OCI-LY1 (cell line): ENCODE measurements around the gene MAP3K20.

Source experiments
- H2AFZ ChIP-seq: fragments of 200-600 bp; sonication (generic), shearing (Covaris generic); 2 replicates; pipeline ENCODE4 v1.6.0; 2014; ENCODE audit warnings: antibody characterized with exemption, mild to moderate bottlenecking, low read length
- H3F3A ChIP-seq: fragments of 200-600 bp; sonication (generic), shearing (Covaris generic); 2 replicates; pipeline ENCODE4 v1.6.0; 2014; ENCODE audit warnings: mild to moderate bottlenecking, antibody characterized with exemption, low read length, moderate library complexity; ENCODE audit not compliant: insufficient read depth
- H3K27ac ChIP-seq: fragments of 200-600 bp; sonication (generic); 2 replicates; pipeline ENCODE4 v1.5.1; 2014; ENCODE audit warnings: low read length, mixed run types, mild to moderate bottlenecking, low read depth; ENCODE audit not compliant: poor library complexity, severe bottlenecking
- H3K27me3 ChIP-seq: fragments of 200-600 bp; sonication (generic); 2 replicates; pipeline ENCODE4 v1.6.0; 2014; ENCODE audit warnings: antibody characterized with exemption, mild to moderate bottlenecking, low read length, moderate library complexity; ENCODE audit not compliant: insufficient read depth
- H3K36me3 ChIP-seq: fragments of 200-600 bp; sonication (generic); 2 replicates; pipeline ENCODE4 v1.6.1; 2014; ENCODE audit warnings: mild to moderate bottlenecking, antibody characterized with exemption, low read length, moderate library complexity, mixed read lengths; ENCODE audit not compliant: insufficient read depth
- H3K4me1 ChIP-seq: fragments of 200-600 bp; sonication (generic); 2 replicates; pipeline ENCODE4 v1.5.1; 2014; ENCODE audit warnings: mild to moderate bottlenecking, low read length, moderate library complexity; ENCODE audit not compliant: insufficient read depth, severe bottlenecking
- H3K4me2 ChIP-seq: fragments of 200-600 bp; sonication (generic), shearing (Covaris generic); 2 replicates; pipeline ENCODE4 v1.6.1; 2014; ENCODE audit warnings: low read length
- H3K4me3 ChIP-seq: fragments of 200-600 bp; sonication (generic); 2 replicates; pipeline ENCODE4 v1.5.1; 2014; ENCODE audit warnings: low read length, low read depth, mild to moderate bottlenecking, mixed read lengths; ENCODE audit not compliant: poor library complexity, severe bottlenecking
- H3K79me2 ChIP-seq: fragments of 200-600 bp; shearing (Covaris generic); 2 replicates; pipeline ENCODE4 v1.6.1; 2016; ENCODE audit warnings: mixed run types, low read length, mixed read lengths; ENCODE audit not compliant: insufficient read depth
- H3K9ac ChIP-seq: fragments of 200-600 bp; sonication (generic), shearing (Covaris generic); 2 replicates; pipeline ENCODE4 v1.6.1; 2014; ENCODE audit warnings: mild to moderate bottlenecking, low read length, mixed read lengths
- H3K9me2 ChIP-seq: fragments of 200-600 bp; sonication (generic), shearing (Covaris generic); 2 replicates; pipeline ENCODE4 v1.6.1; 2014; ENCODE audit warnings: low read depth, mild to moderate bottlenecking, low read length, mixed read lengths
- H3K9me3 ChIP-seq: fragments of 200-600 bp; shearing (Covaris generic); 2 replicates; pipeline ENCODE4 v1.6.1; 2014; ENCODE audit warnings: low read length, mixed read lengths
- H4K20me1 ChIP-seq: fragments of 200-600 bp; sonication (generic), shearing (Covaris generic); 2 replicates; pipeline ENCODE4 v1.6.0; 2016; ENCODE audit warnings: mild to moderate bottlenecking, low read length; ENCODE audit not compliant: insufficient read depth
- EZH2 ChIP-seq: fragments of 200-600 bp; sonication (generic), shearing (Covaris generic); IDR thresholded peaks from 2 replicates; pipeline ENCODE4 v1.8.0; 2017; ENCODE audit warnings: borderline replicate concordance, mixed run types, mild to moderate bottlenecking, antibody characterized with exemption, low read length, moderate library complexity, mixed read lengths
- TF ChIP-seq, protein P1 (sequence below): fragments of 200-600 bp; sonication (generic), shearing (Covaris generic); IDR thresholded peaks from 2 replicates; pipeline ENCODE4 v1.5.1; 2017; ENCODE audit warnings: mild to moderate bottlenecking, antibody characterized with exemption, low read length, moderate library complexity, mixed read lengths

The MAP3K20 gene

DNA sequence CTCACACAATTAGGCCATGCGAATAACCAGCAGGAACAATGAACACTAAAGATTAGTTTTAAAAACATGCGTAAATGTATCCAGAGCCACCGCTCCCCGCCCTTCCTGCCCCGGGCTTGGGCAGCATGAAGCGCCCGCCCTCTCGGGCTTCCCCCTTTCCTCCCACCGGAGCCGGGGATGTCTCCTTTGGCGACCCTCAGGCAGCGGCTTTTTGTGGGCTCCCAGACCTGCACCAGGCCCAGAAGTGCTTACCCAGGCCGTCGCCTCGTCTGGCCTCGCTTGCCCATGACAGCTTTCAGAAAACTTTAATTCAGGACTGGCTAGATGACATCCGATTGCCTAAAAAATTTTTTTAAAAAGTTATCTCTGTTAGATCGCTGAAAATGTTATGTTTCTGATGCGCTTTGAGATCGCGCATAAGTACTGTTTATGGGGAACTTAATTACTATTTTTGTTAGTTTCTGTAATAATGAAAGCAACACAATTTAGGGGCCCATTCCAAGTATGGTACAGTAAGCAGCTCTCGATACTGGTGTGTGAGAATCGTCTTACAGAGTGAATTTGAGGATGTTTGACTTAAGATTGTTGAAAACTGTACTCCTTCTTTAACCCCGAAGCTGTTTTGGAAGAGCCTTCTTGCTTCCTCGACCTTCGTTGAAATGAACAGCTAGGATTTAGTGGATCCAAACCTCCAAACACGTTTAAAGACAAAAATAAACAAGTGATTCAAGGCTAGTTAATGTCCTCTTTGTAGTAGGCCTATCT is 1.1 kb downstream of the MAP3K20 start:
- Histone ChIP-seq H3K27ac (no peak overlapping the region), H3F3A (no peaks in the 10 kb centered on the region), H3K9me2 (no peaks in the 10 kb centered on the region), H4K20me1 (no peaks in the 10 kb centered on the region), H3K4me1 (peaks cover 6% of the 10 kb centered on the region), H3K4me3 (peak overlapping the region; percentile 54), H2AFZ (no peak overlapping the region), H3K27me3 (no peaks in the 10 kb centered on the region), H3K36me3 (no peaks in the 10 kb centered on the region), H3K4me2 (peak overlapping the region; percentile 60), H3K9ac (no peak overlapping the region; the same call in 1 of the 2 replicates), H3K79me2 (no peaks in the 10 kb centered on the region), H3K9me3 (no peaks in the 10 kb centered on the region)
- TF ChIP-seq, protein P1, sequence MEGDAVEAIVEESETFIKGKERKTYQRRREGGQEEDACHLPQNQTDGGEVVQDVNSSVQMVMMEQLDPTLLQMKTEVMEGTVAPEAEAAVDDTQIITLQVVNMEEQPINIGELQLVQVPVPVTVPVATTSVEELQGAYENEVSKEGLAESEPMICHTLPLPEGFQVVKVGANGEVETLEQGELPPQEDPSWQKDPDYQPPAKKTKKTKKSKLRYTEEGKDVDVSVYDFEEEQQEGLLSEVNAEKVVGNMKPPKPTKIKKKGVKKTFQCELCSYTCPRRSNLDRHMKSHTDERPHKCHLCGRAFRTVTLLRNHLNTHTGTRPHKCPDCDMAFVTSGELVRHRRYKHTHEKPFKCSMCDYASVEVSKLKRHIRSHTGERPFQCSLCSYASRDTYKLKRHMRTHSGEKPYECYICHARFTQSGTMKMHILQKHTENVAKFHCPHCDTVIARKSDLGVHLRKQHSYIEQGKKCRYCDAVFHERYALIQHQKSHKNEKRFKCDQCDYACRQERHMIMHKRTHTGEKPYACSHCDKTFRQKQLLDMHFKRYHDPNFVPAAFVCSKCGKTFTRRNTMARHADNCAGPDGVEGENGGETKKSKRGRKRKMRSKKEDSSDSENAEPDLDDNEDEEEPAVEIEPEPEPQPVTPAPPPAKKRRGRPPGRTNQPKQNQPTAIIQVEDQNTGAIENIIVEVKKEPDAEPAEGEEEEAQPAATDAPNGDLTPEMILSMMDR = no peak
- no peak for TF ChIP-seq EZH2

DNA sequence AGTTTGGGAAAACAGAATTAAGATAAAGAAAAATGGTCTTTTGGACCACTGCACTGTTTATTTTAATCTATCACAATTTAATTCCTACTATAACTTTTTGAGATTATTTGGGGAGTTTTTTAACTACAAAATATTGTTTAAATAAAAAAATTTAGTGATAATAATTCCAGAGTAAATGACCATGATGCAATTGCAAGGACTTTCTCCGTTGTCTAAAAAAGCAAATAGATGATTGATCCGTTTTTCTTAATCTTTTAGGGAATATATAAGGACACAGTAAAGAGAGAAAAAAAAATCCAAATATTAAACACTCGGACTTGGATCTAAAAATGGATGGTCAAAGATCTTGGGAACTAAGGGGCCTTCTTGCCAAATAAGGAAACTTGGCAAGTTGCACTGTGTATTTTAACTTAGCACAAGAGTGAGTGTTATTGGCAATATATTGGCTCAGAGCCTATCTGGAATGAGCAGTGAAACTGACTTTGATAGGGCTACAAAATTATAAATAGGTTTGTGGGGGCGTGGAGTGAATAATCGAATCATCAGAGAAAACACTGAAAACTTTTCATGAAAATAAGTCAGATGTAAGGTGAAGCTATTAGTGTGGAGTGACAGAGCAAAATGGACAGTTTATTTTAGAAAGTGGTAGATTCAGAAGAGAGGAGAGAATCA is 2.0 kb downstream of the MAP3K20 start:
- Histone ChIP-seq H3K9me2 (no peaks in the 10 kb centered on the region), H3K4me3 (no peak overlapping the region), H3K27ac (no peak overlapping the region), H2AFZ (no peak overlapping the region), H4K20me1 (no peaks in the 10 kb centered on the region), H3K79me2 (no peaks in the 10 kb centered on the region), H3K27me3 (peaks cover 2% of the 10 kb centered on the region; the same call in 1 of the 2 replicates), H3F3A (no peaks in the 10 kb centered on the region), H3K9ac (no peak overlapping the region), H3K4me1 (peaks cover 6% of the 10 kb centered on the region), H3K9me3 (no peaks in the 10 kb centered on the region), H3K4me2 (no peak overlapping the region), H3K36me3 (no peaks in the 10 kb centered on the region)
- TF ChIP-seq EZH2 = no peak

DNA sequence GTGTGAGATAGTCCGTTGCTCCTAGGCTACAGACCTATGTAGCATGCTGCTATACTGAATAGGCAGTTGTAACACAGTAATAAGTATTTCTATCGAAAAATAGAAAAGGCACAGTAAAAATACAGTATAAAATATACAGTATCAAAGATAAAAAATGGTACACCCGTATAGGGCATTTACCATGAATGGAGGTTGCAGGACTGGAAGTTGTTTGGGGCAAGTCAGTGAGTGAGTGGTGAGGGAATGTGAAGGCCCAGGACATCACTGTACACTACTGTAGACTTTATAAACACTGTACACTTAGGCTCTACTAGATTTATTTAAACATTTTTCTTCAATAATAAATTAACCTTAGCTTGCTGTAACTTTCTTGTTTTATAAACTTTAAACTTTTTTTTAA is 3.5 kb downstream of the MAP3K20 start:
- Histone ChIP-seq H3K9ac (no peak overlapping the region), H3K9me2 (no peaks in the 10 kb centered on the region), H3K27me3 (peaks cover 3% of the 10 kb centered on the region; the same call in 1 of the 2 replicates), H3K79me2 (no peaks in the 10 kb centered on the region), H3K4me1 (peaks cover 6% of the 10 kb centered on the region), H3K4me3 (no peak overlapping the region), H3K4me2 (no peak overlapping the region), H4K20me1 (no peaks in the 10 kb centered on the region), H3K36me3 (no peaks in the 10 kb centered on the region), H3K9me3 (no peaks in the 10 kb centered on the region), H3F3A (no peaks in the 10 kb centered on the region), H2AFZ (no peak overlapping the region), H3K27ac (no peak overlapping the region)
- no peak for TF ChIP-seq EZH2
- TF ChIP-seq, protein P1 = no peak
